ENCODE results near the gene CYTH4.

DNA sequence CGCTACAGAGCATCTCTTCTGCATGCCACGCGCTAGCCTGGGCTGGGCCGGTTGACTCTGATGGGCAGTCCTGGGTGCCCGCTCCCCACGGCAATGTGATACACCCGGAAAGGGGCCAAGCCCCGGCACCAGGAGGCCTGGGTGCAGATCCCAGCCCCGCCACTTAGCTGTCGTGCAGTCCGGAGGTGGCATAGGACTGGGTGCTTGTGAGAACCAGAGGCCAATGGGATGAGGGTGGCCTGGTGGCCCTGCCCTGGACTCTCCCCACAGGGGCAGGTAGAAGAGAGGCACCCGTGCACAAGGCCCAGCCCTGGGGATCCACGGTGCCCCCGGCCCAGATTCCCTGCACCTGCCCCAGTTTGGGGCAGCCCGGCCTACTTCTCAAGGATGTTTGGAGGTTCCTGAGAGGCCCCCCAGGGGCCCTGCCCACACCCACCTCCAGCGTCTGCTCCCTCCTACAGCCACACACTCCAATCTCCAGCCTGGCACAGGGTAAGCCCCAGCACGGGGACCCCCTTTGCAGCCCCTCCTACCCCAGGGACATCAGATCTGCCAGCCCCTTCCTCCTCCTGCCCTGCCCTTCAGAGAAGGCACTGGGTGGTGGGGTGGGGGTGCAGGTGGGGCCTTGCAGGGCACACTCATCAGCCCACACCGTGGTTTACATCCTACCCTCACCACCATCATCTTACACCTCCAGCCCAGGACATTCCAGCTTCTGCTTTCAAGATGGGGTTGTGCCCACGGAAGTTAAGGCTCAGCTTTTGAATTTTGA lies 66.9 kb downstream of the CYTH4 start:
- TF ChIP-seq POLR2A (IDR thresholded peaks at IDR 0.05; ENCODE audit: low read depth, low read length) = no peak
- TF ChIP-seq CEBPB (IDR thresholded peaks at IDR 0.05; ENCODE audit: borderline replicate concordance in 1 of 2, low read depth in 2 of 2, low read length in 2 of 2) = no peak
- no peak for TF ChIP-seq TBL1XR1 (IDR thresholded peaks at IDR 0.05; ENCODE audit: low read depth, low read length)
- no peak for TF ChIP-seq EZH2 (IDR thresholded peaks at IDR 0.05; ENCODE audit: borderline replicate concordance, control insufficient read depth, low read depth, low read length)
- TF ChIP-seq NFYB (IDR thresholded peaks at IDR 0.05; ENCODE audit: insufficient read depth, low read depth, low read length) = no peak
- no peak for TF ChIP-seq PBX3 (IDR thresholded peaks at IDR 0.05; ENCODE audit: insufficient replicate concordance, low read depth, low read length)

Measured in GM12878 (cell line).